HG03460 (cell line): ENCODE measurements around the gene POLR1A.

ENCODE experiments used
- ATAC-seq: cut with Tn5 transposase; IDR thresholded peaks from one replicate; pipeline ENCODE4 v1.9.1; 2021; ENCODE audit not compliant: unreplicated experiment

The POLR1A gene

DNA sequence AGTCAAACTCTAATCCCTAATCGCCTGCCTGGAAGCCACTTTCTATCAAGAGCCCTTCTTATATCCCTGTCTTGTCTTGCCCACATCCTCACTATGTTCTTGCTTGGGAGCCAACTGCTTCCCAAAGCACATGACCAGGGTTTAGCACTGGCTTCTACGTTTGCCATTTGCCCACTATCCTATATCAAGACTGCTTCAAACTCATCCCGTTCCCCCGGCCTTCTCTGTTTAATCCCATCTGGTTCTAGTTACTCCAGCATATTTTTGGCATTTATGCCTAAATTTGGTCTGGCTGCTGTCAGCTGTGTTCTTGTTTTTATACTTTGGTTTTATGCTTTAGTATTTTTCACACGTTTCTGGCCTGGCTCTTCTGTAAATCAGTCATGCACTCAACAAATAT, 40.2 kb downstream of the POLR1A start:
- no peak for ATAC-seq

DNA sequence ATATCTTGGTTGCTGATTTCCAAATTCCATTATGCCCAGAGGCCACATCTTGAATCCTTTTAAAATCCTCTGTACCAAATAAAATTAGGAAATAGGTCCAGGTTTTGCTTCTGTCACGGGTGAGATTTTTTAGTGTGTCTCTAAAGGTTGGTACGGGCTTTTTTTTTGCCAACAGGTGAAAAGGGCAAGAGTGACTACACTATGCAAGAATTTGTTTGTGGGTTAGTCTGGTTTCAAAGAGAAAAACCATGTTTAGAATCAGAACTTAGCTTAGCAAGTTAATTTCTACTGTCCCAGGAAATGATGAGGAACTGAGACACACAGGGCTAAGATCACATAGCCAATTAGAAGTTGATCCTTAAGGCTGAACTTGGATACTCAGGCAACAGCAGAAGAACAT, 41.7 kb downstream of the POLR1A start:
- ATAC-seq = no peak

DNA sequence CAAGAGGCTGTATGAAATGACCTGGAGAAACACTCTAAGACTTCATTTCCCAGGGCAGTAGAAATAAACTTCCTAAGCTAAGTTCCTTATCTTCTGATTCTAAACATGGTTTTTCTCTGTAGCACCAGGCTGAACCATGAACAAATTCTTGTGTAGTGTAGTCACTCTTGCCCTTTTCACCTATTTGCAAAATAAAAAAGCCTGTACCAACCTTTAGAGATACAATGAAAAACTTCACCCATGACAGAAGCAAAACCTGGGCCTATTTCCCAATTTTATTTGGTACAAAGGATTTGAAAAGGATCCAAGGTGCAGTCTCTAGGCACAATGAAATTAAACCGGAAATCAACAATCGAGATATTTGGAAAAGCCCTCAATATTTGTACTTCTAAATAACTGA, 43.6 kb downstream of the POLR1A start:
- no peak for ATAC-seq

DNA sequence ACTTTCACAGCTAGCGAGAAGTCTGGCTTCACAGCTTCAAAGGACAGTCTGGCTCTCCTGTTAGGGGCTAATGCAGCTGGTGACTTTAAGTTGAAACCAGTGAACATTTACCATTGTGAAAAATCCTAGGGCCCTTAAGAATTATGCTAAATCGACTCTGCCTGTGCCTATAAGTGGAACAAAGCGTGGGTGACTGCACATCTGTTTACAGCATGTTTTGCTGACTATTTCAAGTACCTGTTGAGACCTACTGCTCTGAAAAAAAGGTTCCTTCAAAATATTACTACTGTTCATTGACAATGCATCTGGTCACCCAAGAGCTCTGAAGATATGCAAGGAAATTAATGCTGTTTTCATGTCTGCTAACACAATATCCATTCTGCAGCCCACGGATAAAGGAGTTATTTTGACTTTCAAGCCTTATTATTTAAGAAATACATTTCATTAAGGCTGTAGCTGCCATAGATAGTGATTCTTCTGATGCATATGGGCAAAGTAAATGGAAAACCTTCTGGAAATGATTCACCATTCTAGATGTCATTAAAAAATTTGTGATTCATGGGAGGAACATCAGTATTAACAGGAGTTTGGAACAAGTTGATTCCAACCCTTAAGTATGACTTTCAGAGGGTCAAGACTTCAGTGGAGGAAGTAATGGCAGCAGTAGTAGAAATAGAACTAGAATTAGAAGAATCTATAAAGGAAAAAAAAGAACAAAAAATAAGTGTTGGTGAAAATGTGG, 48.9 kb downstream of the POLR1A start:
- ATAC-seq = no peak

DNA sequence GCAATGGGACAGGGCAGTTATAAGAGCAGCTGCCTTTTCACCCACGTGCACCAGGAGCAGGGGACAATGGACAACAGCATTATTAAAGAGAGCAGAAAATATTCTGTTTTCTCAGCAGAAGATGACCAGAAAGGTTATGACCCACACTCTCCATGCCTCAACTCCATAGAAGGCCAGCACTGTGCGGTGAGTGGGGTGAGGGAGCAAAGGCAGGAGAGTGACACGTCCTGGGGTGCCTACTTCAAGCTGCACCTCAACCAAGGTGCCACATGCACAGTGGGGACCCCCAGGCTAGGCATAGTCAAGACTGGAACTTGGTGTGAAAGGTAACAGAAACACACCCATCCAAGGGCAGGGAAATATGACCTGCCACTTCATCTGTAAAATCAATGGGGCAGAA, 50.4 kb downstream of the POLR1A start:
- no peak for ATAC-seq

DNA sequence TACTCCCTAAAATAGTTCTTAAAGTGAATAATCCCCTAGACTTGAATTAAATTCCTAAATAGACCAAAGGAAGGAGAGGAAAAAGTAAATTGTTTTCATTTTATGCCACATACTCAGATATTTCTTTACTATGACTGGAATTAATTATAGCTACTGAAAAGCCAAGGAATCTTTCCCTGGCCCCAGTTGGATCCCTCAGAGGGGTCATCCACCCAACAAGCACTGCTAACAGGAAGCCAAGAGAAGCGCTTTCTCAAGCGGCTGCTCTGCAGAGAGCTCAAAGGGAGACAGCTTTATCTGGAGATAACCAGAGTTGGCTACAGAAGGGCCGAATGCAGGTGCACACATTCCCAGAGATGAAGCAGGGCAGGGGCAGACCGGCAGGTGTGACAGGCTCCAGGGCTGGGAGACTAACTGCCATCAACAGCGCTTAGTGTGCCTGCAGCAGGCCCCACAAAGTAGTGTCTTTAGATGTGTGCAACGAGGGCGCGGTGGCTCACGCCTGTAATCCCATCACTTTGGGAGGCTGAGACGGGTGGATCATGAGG, 51.1 kb downstream of the POLR1A start:
- no peak for ATAC-seq

DNA sequence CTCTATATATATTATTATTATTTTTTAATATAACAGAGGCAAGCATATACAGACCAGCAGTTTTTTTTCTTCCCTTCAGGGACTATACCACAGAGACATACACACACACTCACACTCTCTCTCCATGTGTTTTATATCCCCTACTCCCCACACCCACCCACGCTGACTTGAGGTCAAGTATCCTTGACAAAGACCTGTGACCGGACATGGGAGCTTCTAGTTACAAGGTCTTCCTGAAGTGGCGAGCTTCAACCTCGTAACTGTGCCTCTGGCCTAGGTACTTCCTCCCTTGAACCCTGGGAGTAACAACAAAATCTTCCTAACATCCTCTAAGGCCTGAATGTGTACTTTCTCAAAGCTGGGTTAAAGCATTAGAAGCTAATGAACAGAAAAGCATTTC, 52.5 kb downstream of the POLR1A start:
- ATAC-seq = no peak

DNA sequence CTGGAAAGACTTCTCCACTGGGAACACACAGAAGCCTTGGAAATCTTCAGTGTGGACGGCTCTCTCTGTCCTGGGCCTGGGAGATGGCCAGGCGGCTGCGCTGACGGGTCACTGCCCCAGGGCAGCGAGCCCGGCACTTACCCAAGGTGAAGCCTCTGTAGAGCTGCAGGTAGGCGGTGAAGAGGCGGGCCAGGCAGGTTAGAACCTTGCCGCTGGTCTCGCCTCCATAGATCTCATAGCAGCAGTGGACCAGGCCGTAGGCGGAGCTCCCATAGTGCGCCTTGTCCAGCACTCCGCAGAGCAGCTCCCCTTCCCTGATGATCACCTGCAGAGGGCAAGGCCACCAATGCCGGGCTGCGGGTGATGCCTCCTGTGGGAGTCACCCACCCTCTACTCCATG, 53.0 kb downstream of the POLR1A start:
- ATAC-seq = no peak

DNA sequence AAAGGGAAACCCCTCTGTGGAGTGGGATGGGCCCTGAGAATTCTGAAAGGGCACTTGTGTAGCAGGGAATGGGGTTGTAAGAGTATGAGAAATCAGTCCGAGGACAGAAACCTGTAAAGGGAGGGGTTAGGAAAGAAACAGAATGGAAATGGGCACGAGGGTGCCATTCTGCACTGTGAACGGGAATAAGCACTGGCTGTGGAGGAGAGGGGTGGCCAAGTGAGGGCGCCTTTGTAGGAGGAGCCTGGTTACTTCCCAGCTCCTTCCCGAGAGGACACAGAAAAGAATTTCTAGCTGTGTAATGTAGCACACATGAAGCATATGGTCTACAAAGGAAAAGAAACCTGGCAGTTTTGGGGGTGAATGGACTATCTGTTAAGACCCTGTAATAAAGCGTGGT, 53.4 kb downstream of the POLR1A start:
- no peak for ATAC-seq

DNA sequence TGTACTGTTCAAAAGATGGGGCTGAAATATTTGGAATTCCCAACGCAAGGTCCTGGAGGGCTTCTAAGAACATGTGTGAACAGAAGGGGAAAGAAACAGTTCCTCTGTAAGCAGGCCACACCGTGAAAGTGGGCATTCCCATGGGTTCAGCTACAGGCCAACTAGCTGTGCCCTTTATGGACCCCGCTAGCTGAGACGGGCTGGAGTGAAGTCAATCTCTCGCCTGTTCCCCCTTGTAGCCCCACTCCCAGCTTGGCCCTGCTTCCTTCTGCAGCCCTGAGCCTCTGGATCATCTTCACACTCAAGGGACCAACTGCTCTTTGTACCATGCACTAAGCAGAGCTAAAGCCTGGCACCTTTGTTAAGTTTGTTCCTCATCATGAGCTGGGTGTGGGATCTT, 55.4 kb downstream of the POLR1A start:
- no peak for ATAC-seq

DNA sequence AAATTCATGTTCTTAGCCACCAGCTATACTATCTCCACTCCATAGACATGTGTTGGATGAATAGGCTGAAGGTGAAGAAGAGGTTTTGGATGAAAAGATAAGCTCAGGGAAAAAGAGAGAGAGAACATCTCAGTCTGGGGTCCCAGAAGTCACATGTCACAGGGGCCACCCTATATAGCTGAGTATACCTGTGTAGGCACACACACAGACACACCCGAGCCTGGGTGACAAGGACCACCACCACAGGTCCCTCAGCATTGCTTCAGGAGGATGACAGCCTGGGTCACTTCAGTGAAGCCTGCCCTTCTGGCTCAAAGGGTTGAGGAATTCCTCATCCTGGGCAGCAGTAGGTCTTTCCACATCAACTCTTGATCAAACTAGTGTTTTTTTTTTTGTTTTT, 56.2 kb downstream of the POLR1A start:
- no peak for ATAC-seq

DNA sequence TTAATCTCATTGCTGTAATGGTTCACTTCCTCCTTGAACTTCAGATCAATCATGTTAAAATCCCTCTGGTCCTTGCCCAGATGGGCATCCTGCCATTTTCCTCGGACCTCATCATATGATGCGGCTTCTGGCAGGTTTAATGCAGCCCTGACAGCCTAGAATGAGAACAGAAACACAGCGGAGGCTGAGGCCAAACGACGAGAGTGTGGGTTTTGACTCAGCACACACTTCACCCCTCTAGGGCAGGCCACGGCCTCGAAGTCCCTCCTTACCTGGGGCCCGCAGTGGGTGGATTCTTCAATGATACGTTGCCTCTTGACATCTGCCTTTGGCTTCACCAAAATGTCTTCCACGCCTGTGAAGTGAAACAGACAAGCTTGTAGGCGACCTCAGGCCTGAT, 56.8 kb downstream of the POLR1A start:
- no peak for ATAC-seq

DNA sequence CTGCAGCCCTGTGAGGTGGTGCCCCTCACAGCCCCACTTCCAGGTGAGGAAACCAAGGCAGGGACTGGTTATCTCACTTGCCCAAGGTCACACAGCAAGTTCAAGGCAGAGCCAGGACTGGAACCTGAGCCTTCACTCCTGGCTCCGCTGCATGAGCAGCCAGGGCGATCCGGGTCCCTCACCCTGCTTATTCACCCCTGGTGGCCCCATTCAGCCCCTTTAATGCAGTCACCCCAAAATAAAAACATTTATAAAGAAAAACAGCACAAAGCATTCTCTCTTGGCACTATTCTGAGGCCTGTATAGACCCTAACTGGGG, 57.3 kb downstream of the POLR1A start:
- ATAC-seq = no peak

DNA sequence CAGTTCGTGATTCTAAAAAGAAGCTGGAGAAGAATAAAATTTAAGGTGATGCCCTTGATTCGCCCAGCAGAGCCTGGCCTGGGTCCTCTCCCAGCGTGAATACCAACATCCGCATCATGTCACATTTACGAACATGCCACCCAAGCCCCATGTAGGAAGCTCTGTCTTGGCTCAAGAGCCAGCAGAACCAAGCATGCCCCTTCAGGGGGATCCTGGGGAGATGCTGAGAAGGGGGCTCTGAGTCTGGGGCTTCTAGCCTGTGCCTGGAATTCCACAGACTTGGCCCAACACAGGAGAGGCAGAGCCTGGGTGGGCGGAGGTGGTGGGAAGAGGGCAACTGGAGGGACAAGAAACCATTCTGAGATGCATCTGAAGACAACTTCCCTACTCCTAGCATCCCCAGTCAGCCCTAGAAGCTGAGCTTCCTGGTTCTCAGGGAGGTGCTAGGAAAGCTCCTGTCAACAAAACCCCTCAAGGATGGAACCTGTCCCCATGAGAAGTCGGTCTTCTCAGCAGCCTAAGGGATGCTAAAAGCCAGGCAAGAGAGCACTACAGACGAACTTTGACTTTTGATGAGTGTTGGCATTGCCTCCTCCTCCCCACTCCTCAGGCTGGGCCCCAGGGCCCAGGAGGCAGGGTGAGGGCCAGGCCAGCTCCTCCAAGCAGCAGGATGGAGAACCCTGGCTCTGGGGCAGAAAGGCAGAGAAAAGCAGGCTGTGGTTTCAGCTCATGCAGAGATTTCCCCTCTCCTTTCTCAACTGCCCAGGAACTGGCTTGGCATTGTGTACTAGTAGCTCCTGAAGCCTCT, 57.9 kb downstream of the POLR1A start:
- no peak for ATAC-seq

DNA sequence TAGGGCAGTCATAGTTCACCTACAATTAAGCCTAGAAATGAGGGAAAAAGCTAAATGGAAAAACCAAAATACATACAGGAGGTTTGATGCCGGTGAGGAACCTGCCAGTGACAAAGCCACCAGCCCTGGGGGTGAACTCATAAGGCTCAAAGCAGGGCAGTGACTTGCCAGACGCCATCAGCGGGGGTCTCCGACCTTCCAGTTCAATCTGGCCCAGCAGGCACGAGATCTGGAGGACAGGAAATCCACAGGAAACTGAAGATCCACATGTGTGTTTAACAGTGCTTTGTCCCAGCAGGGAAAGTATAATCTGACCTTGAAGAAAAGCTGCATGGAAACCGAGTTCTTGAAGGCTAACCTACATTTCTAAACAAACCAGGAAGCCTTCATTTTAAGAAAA, 60.1 kb downstream of the POLR1A start:
- ATAC-seq = no peak

DNA sequence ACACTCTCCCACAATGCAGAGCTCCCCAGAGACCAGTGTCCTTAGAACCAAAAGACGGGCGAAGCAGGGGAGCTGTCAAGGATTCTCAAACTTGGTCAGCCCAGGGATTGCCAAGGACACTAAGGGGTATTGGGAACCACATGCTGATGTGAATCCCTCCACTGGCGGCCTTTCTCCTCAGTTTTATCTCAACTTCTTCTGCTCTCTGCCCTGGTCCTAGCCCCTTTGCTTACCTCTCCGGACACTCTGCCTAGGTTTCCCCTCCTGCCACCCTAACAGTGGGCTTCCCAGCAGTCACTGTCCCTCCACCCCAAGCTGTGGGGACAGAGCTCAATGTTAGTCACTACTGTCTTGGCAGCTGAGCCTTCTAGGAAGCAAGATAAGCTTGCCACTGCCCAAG, 61.1 kb downstream of the POLR1A start:
- no peak for ATAC-seq

DNA sequence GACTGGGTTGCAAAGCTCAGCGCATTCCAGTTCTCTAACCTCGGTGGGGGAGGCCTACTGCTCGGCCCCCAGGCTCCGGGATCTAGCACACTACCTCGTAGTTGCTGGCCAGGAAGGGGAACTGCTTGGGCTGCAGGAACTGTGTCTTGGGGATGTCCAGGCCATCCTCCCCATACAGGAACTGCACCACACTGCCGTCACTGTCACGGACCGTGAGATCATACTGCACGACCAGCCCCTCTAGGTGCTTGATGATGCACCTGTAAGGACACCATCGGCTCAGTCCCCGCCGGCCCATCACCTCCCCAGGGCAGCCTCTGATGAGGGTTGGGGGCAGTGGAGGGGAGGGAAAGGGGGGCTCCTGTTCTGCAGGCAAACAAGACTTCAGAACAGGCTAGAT, 61.6 kb downstream of the POLR1A start:
- ATAC-seq = no peak

DNA sequence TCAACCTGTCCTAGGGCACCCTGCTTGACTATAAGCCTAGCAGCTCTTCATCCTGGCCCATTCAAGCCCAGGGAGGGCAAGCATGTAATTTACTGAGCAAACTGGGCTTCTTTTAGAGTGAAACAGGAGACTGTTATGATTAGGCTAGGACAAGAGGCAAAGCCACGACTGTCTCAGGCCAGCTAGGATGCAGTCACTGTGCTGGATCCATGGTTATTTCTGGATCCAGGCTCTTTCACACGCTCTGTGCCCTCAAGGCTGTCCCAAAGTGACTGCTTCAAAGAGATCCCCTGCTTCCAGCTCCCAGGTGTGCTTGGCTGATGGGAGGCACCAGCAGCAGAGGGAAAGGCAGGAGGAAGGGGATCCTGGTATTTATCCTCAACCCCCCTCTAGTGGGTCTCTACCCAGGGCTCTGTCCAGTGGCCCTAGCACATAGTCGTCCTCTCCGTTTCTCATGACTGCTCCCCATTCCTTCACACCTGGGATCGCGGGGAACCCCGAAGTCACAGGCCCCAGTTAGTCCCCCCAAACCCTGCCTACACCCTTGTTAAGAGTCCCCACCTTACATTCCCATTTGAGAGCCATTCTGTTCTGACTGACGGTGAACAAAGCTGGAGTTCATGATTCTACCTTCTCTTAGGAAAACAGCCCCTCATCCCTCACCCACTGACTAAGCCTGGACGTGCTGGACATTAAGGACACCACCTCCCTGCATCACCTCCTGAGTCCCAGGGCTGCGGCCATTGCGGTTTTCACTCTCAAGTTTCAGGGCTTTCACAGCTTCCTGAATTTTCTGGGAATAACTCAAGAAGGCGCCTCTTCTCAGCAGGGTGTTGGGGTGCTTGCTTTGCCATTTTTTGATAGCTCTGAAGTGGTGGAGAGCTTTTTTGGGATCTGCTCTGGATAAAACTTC, 63.2 kb downstream of the POLR1A start:
- ATAC-seq = no peak

DNA sequence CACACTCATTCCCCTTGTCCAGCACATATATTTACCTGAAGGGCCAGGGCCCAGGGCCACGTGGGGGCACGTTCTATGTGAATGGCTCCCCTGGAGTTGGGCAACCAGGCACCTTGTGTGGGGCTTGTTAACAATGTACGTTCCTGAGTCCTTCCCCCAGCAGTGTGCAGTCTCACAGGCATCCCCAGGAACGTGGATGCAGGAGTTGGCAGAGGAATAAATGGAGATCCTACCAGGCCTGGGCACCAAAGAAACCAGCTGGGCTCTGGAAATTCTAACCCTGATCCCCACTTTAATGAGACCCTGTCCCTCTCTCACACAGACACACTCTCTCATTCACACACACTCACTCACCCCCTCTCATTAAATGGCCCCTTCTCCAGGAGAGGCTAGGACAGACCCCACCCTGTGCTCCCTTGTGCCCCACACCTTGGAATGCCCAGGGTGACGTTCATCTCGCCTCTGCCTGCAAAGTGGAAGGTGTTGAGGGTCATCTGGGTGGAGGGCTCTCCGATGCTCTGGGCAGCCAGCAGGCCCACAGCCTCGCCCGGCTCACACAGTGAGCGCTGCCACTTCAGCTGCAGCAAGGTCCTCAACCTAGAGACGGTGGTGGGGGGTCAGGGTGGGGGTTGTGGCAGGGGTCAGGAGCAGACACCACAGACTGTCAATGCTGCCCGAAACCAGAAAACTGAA, 65.6 kb downstream of the POLR1A start:
- no peak for ATAC-seq

DNA sequence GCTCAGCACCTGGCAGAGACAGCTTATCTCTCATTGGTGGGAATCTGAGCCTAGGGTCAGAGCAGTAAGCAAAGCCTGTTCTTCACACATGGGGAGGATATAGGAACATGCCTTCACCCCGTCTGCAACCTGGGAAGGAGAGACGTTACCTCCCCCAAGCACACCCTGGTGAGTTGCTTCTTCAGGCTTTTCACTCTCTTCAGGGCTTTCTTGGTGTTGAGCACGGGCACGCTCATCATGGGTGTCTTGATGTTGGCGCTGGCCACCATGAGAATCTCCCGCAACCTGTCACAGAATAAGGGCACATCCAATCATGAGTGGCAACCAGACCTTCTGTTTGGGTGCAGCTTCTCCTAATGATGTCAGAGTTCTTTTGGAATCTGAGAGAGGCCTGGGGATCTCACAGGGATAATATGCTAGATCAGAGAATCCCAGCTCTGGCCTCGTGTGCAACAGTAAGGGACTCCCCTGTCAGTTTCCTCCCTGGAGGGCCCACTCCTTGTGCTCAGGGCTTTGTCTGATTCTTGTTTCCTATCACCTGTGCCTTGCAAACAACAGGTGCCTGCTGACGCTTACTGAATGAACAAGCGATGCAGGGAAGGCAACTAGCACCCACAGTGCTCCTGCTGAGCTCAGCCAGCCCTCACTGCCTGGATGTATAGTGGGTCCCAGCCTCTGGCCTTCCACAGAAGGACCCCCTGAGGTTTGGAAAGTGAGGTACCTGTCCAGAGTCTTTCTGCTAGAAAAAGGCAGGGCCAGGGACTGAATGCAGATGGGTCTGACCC, 66.3 kb downstream of the POLR1A start:
- no peak for ATAC-seq
